Measurements from ENCODE around the gene HM13. TPM values are rescaled to one million over a fixed set of nuclear protein-coding genes. Genes with fewer than 3 reads are reported as not detected.
A peak's percentile ranks its signal among the peaks of the same experiment; 100 is the strongest.

Gene HM13
- total and polyA plus RNA-seq, 2 of the 4 experiments (the other 2 are of a cell fraction) = 53.2 to 203 TPM

DNA sequence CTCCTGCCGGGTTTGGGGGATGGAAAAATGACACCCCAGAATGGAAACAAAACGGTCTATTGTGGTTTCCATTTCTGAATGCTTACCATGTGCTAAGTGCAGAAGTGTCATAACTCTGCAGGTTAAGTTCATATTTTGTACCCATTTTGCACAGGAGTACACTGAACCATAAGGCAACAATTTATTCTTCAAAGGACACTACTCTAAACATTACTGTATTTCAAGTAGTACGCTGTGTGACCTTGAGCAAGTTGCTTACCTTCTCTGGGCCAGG, 81.1 kb downstream of the HM13 start:
- H3K23ac ChIP-seq (ENCODE audit: low read depth, low read length) = peak overlapping the region; percentile 34; the same call in 1 of the 2 replicates
- H4K20me1 ChIP-seq (ENCODE audit: insufficient read depth, low read length) = no peaks in the 10 kb centered on the region
- intact Hi-C loops (cut with micrococcal nuclease) (no loop called here), dilution Hi-C loops (cut with HindIII; ENCODE audit: low sequenced_read_pairs, unreplicated experiment) (no loop called here), in situ Hi-C loops (cut with MboI; ENCODE audit: low sequenced_read_pairs) (no loop called here)
- ATAC-seq (ENCODE audit: low read depth) (no peak), DNase-seq (no peak)
- H2BK5ac ChIP-seq (ENCODE audit: low read depth, low read length, poor library complexity, severe bottlenecking) = peak overlapping the region; percentile 83
- H3K9me1 ChIP-seq (ENCODE audit: insufficient read depth, low read length) = peaks cover 7% of the 10 kb centered on the region
- peak overlapping the region; percentile 38; the same call in 1 of the 2 replicates for H2AK5ac ChIP-seq (ENCODE audit: low read depth, low read length)
- POLR2A ChIA-PET (ENCODE audit: unreplicated experiment) = interaction anchor here (1.6 kb wide), 1 partner anchor 10 kb away, joined by 8 read pairs; the partner anchor contains the start of gene ID1
- no peak overlapping the region for H3K4me3 ChIP-seq (ENCODE audit: insufficient read depth, low read depth, low read length)
- H4K8ac ChIP-seq (ENCODE audit: low read depth in 2 of 2, low read length in 2 of 2) = peak overlapping the region; percentile 56 to 92; a peak in 3 of 4 replicates
- no CpG with 5 or more reads among the region's 3 CpGs for WGBS, 2 experiments (ENCODE audit: extremely low coverage in 2 of 2, insufficient read length in 1 of 2)
- H4K91ac ChIP-seq (ENCODE audit: insufficient read depth, low read depth, low read length) = peak overlapping the region; percentile 78
- H3K4me1 ChIP-seq (ENCODE audit: control insufficient read depth, insufficient read depth, low read length) = peaks cover 14% of the 10 kb centered on the region
- peak overlapping the region; percentile 11; the same call in 1 of the 2 replicates for H3K56ac ChIP-seq (ENCODE audit: extremely low read depth, insufficient read depth, low read length)
- H2AK9ac ChIP-seq (replicated peaks; ENCODE audit: low read depth, low read length, poor library complexity) = peak overlapping the region; percentile 79
- peaks cover 0 to 7% of the 10 kb centered on the region in 2 experiments; a peak in 1 of 4 replicates for H3K79me1 ChIP-seq (ENCODE audit: low read depth in 1 of 2, low read length in 2 of 2)
- H2AFZ ChIP-seq (replicated peaks; ENCODE audit: low read length, poor library complexity) = peak overlapping the region; percentile 49
- CTCF ChIA-PET = interaction anchor here (1.2 kb wide), 1 partner anchor 22 kb away, joined by 4 read pairs; no protein-coding TSS in a partner anchor
- TF ChIP-seq BHLHE40 (IDR thresholded peaks at IDR 0.05; ENCODE audit: low read depth, low read length) = no peak
- no peaks in the 10 kb centered on the region for H3K27me3 ChIP-seq (ENCODE audit: control insufficient read depth, insufficient read depth, low read length)
- H2BK15ac ChIP-seq (ENCODE audit: low read depth, low read length) = peak overlapping the region; percentile 10; the same call in 2 of the 3 replicates
- no peak overlapping the region for H3K4me2 ChIP-seq (ENCODE audit: low read depth, low read length)
- H2BK20ac ChIP-seq (ENCODE audit: low read depth, low read length) = peak overlapping the region; percentile 47
- peak overlapping the region; percentile 1; the same call in 1 of the 2 replicates for H4K5ac ChIP-seq (ENCODE audit: low read depth, low read length)
- peak overlapping the region; percentile 49; the same call in 1 of the 2 replicates for H3K18ac ChIP-seq (ENCODE audit: low read depth, low read length)
- no peak overlapping the region for H3K9ac ChIP-seq (ENCODE audit: low read depth, low read length)
- peak overlapping the region; percentile 93 for H2BK120ac ChIP-seq (ENCODE audit: low read depth, low read length)
- no TSS peak for BruUV-seq (replicated peaks)
- H3K27ac ChIP-seq (ENCODE audit: insufficient read depth, low read length) = peak overlapping the region; percentile 96
- peak overlapping the region; percentile 89 for H3K4ac ChIP-seq (ENCODE audit: low read depth, low read length)
- H3K14ac ChIP-seq (replicated peaks; ENCODE audit: low read depth, low read length) = peak overlapping the region; percentile 46
- H3K36me3 ChIP-seq (ENCODE audit: control insufficient read depth, insufficient read depth, low read length) = no peaks in the 10 kb centered on the region
- no peaks in the 10 kb centered on the region for H3K9me3 ChIP-seq (ENCODE audit: control insufficient read depth, insufficient read depth, low read length)

Measured in IMR-90 (cell line).